CD4-positive, alpha-beta T cell treated with Interleukin-6 for 4 hours (primary cell): ENCODE measurements around the gene SLC6A19.

Experiments
- DNase-seq: peaks from one replicate; pipeline ENCODE4 v3.0.0-alpha.2; 2020; ENCODE audit warnings: mixed read lengths

The SLC6A19 gene

GRCh38 chr5:1181451-1182359 lies 19.7 kb upstream of the SLC6A19 start:
- DNase-seq = no peak

GRCh38 chr5:1182360-1182632 lies 19.1 kb upstream of the SLC6A19 start:
- DNase-seq = no peak

GRCh38 chr5:1182633-1183423 lies 18.6 kb upstream of the SLC6A19 start:
- no peak for DNase-seq

- DNase-seq = no peak
These were observed 17.8 kb upstream of the SLC6A19 start for GRCh38 chr5:1183424-1184162.

GRCh38 chr5:1184163-1184470 lies 17.3 kb upstream of the SLC6A19 start:
- no peak for DNase-seq

- DNase-seq = no peak
These were observed 16.9 kb upstream of the SLC6A19 start for GRCh38 chr5:1184481-1184880.

- no peak for DNase-seq
These were observed 16.3 kb upstream of the SLC6A19 start for GRCh38 chr5:1185038-1185627.

- DNase-seq = no peak
These were observed 15.6 kb upstream of the SLC6A19 start for GRCh38 chr5:1185629-1186350.

DNA sequence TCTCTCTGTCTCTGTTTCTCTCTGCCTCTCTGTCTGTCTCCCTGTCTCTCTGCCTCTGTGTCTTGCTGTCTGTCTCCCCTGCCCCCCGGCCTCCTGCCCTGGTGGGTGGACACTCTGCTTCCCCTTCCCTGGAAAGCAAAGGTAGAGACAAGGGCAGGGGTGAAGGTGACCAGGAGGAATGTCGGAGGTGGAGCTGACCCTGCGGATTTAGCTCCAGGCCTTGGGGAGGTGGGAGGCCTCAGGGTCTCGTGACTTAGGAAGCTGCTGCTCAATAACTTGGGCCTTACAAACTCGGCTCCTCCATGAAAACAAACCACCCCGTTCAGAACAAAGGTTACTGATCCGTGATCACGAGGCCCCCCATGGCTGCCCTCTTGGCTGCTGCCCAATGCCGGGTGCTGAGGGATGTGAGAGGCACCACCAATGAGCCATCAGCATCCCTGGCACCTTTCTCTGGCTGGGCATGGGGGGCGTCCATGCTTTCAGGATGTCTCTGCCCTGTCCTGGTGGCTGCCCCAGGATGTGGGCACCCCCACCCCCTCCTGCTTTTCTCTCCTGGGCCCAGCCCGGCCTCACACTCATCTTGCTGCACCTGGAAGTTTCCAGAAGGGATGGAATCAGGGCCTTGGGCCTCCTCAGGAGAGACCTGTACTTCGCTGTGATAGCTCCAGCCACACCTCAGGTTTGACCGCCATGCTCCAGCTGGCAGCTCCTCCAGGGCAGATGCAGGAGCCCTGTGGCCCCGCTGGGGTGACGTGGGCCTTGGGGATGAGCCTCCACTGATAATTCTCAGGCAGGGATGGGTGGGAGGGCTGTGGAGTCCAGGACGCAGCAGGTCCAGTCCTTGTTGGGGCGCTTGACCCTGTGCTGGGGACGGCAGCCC lies 14.8 kb upstream of the SLC6A19 start:
- no peak for DNase-seq

DNA sequence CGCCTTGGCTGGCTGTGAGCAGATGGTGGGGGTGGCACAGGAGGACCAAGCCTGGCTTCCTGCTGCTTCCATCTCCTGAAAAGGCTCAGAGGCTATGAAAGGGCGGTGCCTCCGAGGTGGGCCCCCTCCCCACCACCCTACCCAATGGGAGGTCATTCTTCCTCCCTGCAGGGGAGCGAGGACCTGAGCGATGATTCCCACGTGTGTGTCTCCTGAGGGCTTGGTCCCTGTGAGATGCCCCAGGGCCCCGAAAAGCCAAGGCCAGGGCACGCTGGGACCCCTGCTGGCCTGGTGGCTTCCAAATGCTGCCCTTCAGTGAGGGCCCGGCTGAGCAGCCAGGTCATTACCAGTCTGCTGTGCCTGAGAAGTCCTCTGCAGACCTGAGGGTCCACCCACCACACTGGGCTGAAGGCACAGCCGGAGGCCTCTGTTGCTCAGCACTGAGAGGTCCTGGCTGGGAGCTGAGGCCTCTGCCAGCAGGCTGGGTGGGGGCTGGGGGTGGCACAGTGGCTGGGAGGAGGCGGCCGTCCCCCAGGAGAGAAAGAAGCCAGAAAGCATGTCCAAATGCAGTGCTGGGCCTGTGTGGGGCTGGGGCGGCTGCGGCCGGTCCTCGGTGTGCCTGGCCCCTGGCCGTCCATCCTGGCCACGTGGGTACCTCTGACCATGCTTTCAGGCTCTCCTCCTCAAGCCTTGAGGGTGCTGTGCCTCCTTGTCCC lies 14.0 kb upstream of the SLC6A19 start:
- DNase-seq = no peak

- no peak for DNase-seq
These were observed 13.5 kb upstream of the SLC6A19 start for GRCh38 chr5:1187950-1188334.

DNA sequence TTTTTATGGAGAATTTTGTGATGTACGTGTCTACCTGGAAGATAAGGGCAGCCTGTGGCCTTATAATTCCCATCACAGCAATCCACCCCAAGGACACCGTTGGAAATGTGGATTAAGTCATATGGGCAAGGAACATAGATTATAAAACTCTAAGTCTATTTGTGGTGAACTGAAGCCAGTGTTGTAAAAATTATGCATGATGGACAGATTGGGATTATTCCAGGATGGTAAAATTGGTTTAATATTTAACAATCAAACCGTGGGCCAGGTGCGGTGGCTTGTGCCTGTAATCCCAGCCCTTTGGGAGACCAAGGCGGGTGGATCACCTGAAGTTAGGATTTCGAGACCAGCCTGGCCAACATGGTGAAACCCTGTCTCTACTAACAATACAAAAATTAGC lies 12.9 kb upstream of the SLC6A19 start:
- no peak for DNase-seq

GRCh38 chr5:1189269-1189668 lies 12.1 kb upstream of the SLC6A19 start:
- no peak for DNase-seq

GRCh38 chr5:1190278-1190677 lies 11.1 kb upstream of the SLC6A19 start:
- no peak for DNase-seq

- no peak for DNase-seq
These were observed 10.6 kb upstream of the SLC6A19 start for GRCh38 chr5:1190837-1191239.

- no peak for DNase-seq
These were observed 8.3 kb upstream of the SLC6A19 start for GRCh38 chr5:1192971-1193590.

DNA sequence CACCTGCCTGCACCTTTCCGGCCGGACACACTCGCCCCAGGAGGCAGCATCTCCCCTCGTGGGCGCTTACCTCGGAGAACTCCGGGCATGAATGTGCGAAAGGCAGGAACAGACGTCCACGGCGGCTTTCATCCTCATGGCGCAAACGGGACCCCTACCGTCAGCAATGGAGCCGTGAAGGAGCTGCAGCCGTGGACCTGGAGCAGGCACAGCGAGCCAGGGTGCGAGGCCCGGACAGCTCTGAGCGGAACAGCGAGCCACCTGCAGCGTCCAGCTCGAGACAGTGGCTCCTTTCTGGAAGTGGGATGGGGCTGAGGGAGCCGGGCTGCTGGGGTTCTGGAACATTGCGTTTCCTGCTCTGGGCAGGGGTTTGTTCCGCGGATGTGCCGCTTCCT lies 7.8 kb upstream of the SLC6A19 start:
- no peak for DNase-seq

- DNase-seq = no peak
These were observed 7.0 kb upstream of the SLC6A19 start for GRCh38 chr5:1194378-1194777.

GRCh38 chr5:1195439-1195838 lies 6.0 kb upstream of the SLC6A19 start:
- DNase-seq = no peak

GRCh38 chr5:1195916-1196315 lies 5.5 kb upstream of the SLC6A19 start:
- no peak for DNase-seq

GRCh38 chr5:1196562-1196961 lies 4.8 kb upstream of the SLC6A19 start:
- DNase-seq = no peak
